Stimulated activated CD4-positive, alpha-beta T cell treated with anti-CD3 and anti-CD28 coated beads, Interleukin-15, amount 100 ng/mL, for 24 hours (primary cell): ENCODE measurements around the gene ZMIZ2.
"Not testable (repeated sequence)": the region's sequence is repeated elsewhere in the genome, so short reads cannot be mapped to it uniquely, and the experiment has no call there.

Experiments used
- DNase-seq: peaks from one replicate; pipeline ENCODE4 v3.0.0-alpha.2; 2020

The ZMIZ2 gene

DNA sequence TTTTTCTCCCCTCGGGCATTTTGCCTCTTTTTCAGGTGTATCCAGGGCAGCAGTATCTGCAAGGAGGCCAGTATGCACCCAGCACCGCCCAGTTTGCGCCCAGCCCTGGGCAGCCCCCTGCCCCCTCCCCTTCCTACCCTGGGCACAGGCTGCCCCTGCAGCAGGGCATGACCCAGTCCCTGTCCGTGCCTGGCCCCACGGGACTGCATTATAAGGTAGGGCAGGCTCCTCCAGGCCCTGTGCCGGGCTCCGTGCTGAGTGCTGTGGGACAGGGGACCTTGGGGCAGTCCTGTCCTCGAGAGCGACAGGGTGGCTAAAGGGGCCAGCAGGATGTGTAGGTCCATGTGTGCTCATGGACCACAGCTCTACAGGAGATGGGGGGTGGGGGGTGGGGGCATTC, 10.6 kb downstream of the ZMIZ2 start:
- no peak for DNase-seq

DNA sequence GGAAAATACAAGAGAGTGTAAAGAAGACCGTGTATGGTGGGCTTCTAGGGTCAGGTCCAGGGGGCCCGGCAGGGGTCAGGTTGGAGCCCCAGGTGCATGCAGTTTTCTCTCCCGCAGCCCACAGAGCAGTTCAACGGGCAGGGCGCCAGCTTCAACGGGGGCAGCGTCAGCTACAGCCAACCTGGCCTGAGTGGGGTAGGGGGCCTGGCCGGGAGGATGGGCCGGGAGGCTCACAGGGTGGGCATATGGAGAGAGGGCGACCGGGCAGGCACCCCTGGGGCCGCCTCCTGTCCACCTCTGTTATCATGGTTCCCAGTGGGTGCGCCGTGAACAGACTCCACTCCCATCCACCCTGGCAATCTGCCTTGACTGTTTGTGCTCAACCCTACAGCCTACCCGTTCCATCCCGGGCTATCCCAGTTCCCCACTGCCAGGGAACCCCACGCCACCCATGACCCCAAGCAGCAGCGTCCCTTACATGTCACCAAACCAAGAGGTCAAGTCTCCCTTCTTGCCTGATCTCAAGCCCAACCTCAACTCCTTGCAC, 11.5 kb downstream of the ZMIZ2 start:
- DNase-seq = no peak

GRCh38 chr7:44761207-44762161, 12.8 kb downstream of the ZMIZ2 start:
- DNase-seq = no peak

DNA sequence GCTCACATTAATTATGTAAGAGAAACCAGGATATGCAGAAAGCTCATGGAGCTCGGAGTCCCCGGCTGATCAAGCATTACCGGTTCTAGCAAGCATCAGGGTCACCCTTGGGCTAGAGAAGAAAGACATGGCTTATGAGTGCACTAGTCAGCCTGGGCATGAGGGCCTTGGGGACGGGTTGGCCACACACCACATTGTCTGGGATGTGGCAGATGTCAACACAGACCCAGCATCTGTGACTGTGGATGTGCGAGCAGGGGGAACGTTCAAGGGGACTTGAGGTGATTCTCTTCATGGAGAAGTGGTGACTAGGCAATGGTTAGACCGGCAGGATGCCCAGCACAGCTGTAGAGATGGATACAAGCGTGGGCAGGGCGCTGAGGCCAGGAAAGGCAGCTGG, 13.7 kb downstream of the ZMIZ2 start:
- DNase-seq = no peak

GRCh38 chr7:44762726-44763522, 14.3 kb downstream of the ZMIZ2 start:
- DNase-seq = no peak

GRCh38 chr7:44764081-44764480, 15.4 kb downstream of the ZMIZ2 start:
- no peak for DNase-seq

GRCh38 chr7:44764665-44765578, 16.3 kb downstream of the ZMIZ2 start:
- DNase-seq = no peak

- DNase-seq = no peak
Measured at GRCh38 chr7:44765579-44766415, 17.1 kb downstream of the ZMIZ2 start.

DNA sequence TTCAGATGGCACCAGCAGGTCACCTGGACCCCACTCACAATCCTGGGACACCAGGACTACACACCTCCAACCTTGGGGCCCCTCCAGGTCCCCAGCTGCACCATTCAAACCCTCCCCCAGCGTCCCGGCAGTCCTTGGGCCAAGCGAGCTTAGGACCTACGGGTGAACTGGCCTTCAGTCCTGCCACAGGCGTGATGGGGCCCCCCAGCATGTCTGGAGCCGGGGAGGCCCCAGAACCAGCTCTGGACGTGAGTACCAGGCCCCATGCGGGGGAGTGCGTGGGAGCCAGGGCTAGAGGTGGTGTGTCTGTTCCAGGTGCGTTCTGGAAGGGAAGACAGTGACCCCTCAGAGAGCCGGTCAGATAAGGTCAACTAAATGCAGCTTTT, 17.8 kb downstream of the ZMIZ2 start:
- no peak for DNase-seq

- DNase-seq = no peak
Measured at GRCh38 chr7:44767134-44767911, 18.7 kb downstream of the ZMIZ2 start.

DNA sequence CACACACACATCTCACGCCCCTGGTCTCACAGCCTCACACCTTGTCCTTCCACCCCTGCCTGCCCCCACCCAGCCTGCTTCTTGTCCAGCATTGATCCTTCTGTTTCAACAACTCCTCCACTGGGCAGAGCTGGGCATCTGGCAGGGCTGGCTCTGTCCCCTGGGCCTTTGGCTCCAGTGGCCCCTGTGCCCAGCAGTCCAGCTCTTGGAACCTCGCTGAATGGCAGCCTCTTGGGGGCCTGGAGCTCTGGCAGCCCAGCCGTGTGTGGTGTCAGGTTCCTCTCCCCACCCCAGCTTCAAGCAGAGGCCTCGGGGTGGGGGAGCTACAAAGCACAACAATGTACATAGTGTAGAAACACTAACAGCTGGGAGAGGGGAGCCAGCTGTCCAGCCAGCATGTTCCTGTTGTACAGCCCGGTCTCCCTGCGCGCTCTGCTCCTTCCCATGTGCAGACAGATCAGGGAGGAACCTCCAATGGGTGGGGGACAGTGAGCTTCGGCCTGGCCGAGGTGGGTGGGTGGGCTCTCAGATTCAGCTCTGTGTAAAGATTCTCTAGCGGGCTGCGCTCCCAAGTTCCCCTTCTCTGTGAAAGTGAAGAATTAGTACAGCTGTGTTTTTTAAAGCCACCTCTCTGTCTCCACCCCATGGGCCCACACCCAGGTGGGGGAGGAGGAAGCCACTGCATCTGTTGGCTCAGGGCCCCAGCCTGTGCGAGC, 19.4 kb downstream of the ZMIZ2 start:
- no peak for DNase-seq

GRCh38 chr7:44768628-44769371, 20.2 kb downstream of the ZMIZ2 start:
- DNase-seq = no peak

DNA sequence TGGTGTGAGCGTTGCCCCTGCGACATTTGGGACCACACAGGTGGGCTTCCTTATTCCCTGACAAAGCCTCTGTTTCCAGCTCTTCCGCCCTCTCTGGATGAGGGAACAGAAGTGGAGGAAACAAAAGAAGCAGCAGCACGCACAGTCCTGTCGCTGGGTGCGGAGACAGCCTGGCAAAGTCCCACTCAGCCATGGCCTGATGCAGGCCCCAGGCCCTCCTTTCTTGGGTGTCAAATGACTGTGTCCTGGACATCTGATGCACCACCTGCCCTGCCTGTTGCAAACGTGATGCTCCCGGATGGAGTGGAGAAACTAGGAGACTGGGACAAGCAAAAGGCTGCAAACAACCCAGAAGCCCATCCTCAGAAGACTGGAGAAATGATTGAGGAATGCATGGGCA, 20.7 kb downstream of the ZMIZ2 start:
- no peak for DNase-seq

- DNase-seq = no peak
Measured at GRCh38 chr7:44769776-44770294, 21.2 kb downstream of the ZMIZ2 start.

- no peak for DNase-seq
Measured at GRCh38 chr7:44771358-44771757, 22.7 kb downstream of the ZMIZ2 start.

- DNase-seq = no peak
Measured at GRCh38 chr7:44772440-44772839, 23.8 kb downstream of the ZMIZ2 start.

DNA sequence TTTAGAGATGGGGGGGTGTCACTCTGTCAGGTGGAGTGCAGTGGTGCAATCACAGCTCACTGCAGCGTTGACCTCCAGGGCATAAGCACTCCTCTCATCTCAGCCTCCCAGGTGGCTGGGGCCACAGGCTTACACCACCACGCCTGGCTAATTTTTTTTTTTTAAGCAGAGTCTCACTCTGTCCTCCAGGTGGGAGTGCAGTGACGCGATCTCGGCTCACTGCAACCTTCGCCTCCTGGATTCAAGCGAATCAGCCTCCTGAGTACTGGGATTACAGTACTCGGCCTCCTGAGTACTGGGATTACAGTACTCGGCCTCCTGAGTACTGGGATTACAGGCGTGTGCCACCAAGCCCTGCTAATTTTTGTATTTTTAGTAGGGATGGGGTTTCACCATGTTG, 24.2 kb downstream of the ZMIZ2 start:
- DNase-seq = no peak

- not testable (repeated sequence) for DNase-seq
Measured at GRCh38 chr7:44774486-44774885, 25.8 kb downstream of the ZMIZ2 start.
